Skeletal muscle satellite cell (primary cell): Measurements from ENCODE around the gene PHACTR1.

Experiments
- H3K27me3 ChIP-seq: 2 replicates; pipeline ENCODE4 v1.7.0; 2013; ENCODE audit warnings: low read length; ENCODE audit not compliant: control insufficient read depth, insufficient read depth
- H3K36me3 ChIP-seq: 2 replicates; pipeline ENCODE4 v1.7.0; 2013; ENCODE audit warnings: mild to moderate bottlenecking, control low read depth, low read length; ENCODE audit not compliant: insufficient read depth
- H3K4me1 ChIP-seq: 2 replicates; pipeline ENCODE4 v1.7.0; 2013; ENCODE audit warnings: low read length; ENCODE audit not compliant: control insufficient read depth, insufficient read depth
- H3K4me2 ChIP-seq: 2 replicates; pipeline ENCODE4 v1.7.0; 2013; ENCODE audit warnings: mild to moderate bottlenecking, low read length
- H3K4me3 ChIP-seq: 2 replicates; pipeline ENCODE4 v1.7.0; 2013; ENCODE audit warnings: low read length
- H3K9ac ChIP-seq: 2 replicates; pipeline ENCODE4 v1.7.0; 2013; ENCODE audit warnings: mild to moderate bottlenecking, low read depth, low read length, moderate library complexity
- H3K9me3 ChIP-seq: replicated peaks from 2 replicates; pipeline ENCODE4 v1.7.0; 2013; ENCODE audit warnings: mild to moderate bottlenecking, control low read depth, low read length

PHACTR1 gene

GRCh38 chr6:13226071-13226470, 509.5 kb downstream of the PHACTR1 start:
- Histone ChIP-seq H3K27me3 (no peaks in the 10 kb centered on the region), H3K36me3 (no peaks in the 10 kb centered on the region), H3K4me1 (no peaks in the 10 kb centered on the region), H3K9ac (no peak overlapping the region), H3K4me3 (no peak overlapping the region), H3K4me2 (no peak overlapping the region), H3K9me3 (no peaks in the 10 kb centered on the region)

DNA sequence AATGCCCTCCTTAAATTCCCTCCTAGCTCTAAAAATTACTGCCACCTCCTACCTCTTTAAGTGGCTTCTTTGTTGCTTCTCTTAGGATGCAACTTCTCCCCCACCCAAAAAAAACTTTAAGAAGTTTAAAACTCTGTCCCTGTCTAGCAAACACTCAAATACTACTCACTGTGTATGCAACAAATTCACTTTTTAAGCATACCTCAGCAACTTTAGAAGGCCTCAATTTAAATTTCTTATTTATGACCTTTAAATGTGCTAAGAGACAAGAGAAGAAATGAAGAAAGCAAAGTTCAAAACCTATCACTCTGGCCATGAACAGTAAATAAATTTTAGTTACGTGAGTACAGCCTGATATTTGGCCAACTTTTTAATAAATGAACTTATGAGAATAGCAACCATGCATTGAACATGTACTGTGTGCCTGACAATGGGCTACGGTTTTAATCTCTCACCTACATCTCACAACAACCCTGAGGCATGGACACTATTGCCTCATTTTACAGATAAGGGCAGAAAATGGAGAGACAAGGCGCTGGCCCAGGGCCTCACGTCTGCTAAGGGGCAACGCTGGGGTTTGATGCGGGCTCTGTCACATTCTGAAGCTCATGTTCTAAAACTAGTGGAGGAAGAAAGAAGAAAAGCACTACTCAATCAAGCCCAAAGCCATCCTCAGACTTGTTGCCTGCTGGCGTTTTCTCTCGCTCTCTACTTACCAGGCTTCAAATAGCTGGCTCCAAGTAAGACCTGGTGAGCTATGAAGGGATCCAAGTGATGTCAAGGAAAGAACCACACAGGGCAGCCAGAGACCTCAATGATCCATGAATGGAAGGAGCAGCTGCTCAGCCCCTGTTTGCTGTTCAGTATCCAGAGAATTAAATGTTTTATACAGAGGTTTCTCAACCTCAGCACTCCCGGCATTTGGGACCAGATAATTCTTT, 512.0 kb downstream of the PHACTR1 start:
- H3K9ac ChIP-seq: no peak overlapping the region
- H3K4me1 ChIP-seq: no peaks in the 10 kb centered on the region
- no peaks in the 10 kb centered on the region for H3K36me3 ChIP-seq
- no peaks in the 10 kb centered on the region for H3K27me3 ChIP-seq
- no peak overlapping the region for H3K4me3 ChIP-seq
- no peaks in the 10 kb centered on the region for H3K9me3 ChIP-seq
- H3K4me2 ChIP-seq: no peak overlapping the region

- Histone ChIP-seq H3K36me3 (no peaks in the 10 kb centered on the region), H3K27me3 (no peaks in the 10 kb centered on the region), H3K4me2 (no peak overlapping the region)
Observed at GRCh38 chr6:13229205-13230085, 512.9 kb downstream of the PHACTR1 start.

GRCh38 chr6:13233106-13233505, 516.5 kb downstream of the PHACTR1 start:
- H3K9me3 ChIP-seq: no peaks in the 10 kb centered on the region
- H3K4me2 ChIP-seq: no peak overlapping the region
- no peaks in the 10 kb centered on the region for H3K36me3 ChIP-seq
- H3K27me3 ChIP-seq: no peaks in the 10 kb centered on the region
- no peak overlapping the region for H3K9ac ChIP-seq
- H3K4me1 ChIP-seq: no peaks in the 10 kb centered on the region
- no peak overlapping the region for H3K4me3 ChIP-seq

More at GRCh38 chr6:13229205-13230085, 512.9 kb downstream of the PHACTR1 start:
- no peaks in the 10 kb centered on the region for H3K9me3 ChIP-seq
- no peaks in the 10 kb centered on the region for H3K4me1 ChIP-seq
- no peak overlapping the region for H3K4me3 ChIP-seq
- H3K9ac ChIP-seq: no peak overlapping the region

DNA sequence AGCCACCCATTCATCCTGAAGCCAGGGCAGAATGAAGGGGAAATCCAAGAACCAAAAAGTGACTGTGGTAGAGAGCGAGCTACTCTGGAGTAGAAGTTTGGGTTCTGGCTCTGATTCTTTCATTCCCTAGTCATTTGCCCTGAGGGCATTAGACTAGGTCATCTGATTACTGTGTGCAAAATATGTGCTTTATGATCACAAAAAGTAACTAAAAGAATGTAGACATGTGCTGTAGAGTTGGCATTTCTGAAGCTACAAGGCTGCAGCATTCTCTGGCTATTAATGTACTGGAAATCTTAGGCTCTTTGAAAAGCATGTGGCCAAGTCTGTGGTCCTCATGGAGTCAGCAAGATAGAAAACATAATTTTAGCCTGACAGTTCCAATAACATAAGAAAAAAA, 517.6 kb downstream of the PHACTR1 start:
- Histone ChIP-seq H3K4me2 (no peak overlapping the region), H3K9me3 (no peaks in the 10 kb centered on the region), H3K4me3 (no peak overlapping the region), H3K9ac (no peak overlapping the region), H3K4me1 (no peaks in the 10 kb centered on the region), H3K27me3 (no peaks in the 10 kb centered on the region), H3K36me3 (no peaks in the 10 kb centered on the region)

- Histone ChIP-seq H3K4me2 (no peak overlapping the region), H3K36me3 (no peaks in the 10 kb centered on the region), H3K4me3 (no peak overlapping the region), H3K9me3 (no peaks in the 10 kb centered on the region), H3K27me3 (no peaks in the 10 kb centered on the region), H3K9ac (no peak overlapping the region), H3K4me1 (no peaks in the 10 kb centered on the region)
Observed at GRCh38 chr6:13235339-13235738, 518.8 kb downstream of the PHACTR1 start.

- H3K4me2 ChIP-seq: no peak overlapping the region
- no peaks in the 10 kb centered on the region for H3K36me3 ChIP-seq
- no peaks in the 10 kb centered on the region for H3K4me1 ChIP-seq
- no peak overlapping the region for H3K4me3 ChIP-seq
- H3K9me3 ChIP-seq: no peaks in the 10 kb centered on the region
- no peak overlapping the region for H3K9ac ChIP-seq
- no peaks in the 10 kb centered on the region for H3K27me3 ChIP-seq
Observed at GRCh38 chr6:13237318-13237717, 520.8 kb downstream of the PHACTR1 start.

- Histone ChIP-seq H3K9ac (no peak overlapping the region), H3K4me2 (no peak overlapping the region), H3K4me3 (no peak overlapping the region), H3K4me1 (no peaks in the 10 kb centered on the region), H3K9me3 (no peaks in the 10 kb centered on the region), H3K27me3 (no peaks in the 10 kb centered on the region), H3K36me3 (no peaks in the 10 kb centered on the region)
Observed at GRCh38 chr6:13238017-13238416, 521.5 kb downstream of the PHACTR1 start.

DNA sequence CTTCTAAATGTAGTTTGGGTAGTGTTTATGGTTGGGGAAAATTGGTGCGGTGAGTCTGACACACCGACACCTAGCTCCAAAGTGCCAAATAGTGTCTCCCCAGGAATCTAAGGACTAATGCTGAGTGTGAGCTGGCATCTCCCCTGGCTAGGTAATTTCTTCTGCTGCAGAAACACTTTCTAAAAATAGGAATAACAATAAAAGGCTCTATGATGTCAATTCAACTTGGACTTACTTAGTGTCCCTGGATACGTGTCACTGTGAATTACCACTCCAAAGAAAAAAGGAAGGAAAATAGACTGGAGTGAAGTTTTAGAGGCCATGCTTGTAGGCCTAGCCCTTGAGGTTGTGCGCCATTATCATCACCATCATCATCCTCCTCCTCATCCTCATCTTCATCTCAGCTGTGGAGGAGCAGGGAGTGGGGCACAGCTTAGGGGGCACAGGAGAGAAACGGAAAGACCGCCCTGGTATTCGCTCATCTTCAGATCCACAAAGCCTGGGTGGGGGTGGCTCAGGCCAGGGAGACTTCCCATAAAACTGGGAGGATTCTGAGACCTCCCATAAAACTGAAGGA, 522.2 kb downstream of the PHACTR1 start:
- Histone ChIP-seq H3K4me2 (no peak overlapping the region), H3K9me3 (no peaks in the 10 kb centered on the region), H3K36me3 (no peaks in the 10 kb centered on the region), H3K9ac (no peak overlapping the region), H3K4me1 (no peaks in the 10 kb centered on the region), H3K27me3 (no peaks in the 10 kb centered on the region), H3K4me3 (no peak overlapping the region)

GRCh38 chr6:13239530-13240455, 523.2 kb downstream of the PHACTR1 start:
- no peaks in the 10 kb centered on the region for H3K27me3 ChIP-seq
- no peaks in the 10 kb centered on the region for H3K36me3 ChIP-seq
- H3K9ac ChIP-seq: no peak overlapping the region
- H3K9me3 ChIP-seq: no peaks in the 10 kb centered on the region
- H3K4me1 ChIP-seq: no peaks in the 10 kb centered on the region
- no peak overlapping the region for H3K4me3 ChIP-seq
- no peak overlapping the region for H3K4me2 ChIP-seq
